Medulla oblongata (tissue), 1 donor: ENCODE results near the gene SELENOS.
"Not testable (repeated sequence)": the region's sequence is repeated elsewhere in the genome, so short reads cannot be mapped to it uniquely, and the experiment has no call there.

Experiments used
- DNase-seq: peaks from one replicate; pipeline ENCODE4 v3.0.0-alpha.2; 2015; ENCODE audit errors: extremely low spot score

SELENOS gene

DNA sequence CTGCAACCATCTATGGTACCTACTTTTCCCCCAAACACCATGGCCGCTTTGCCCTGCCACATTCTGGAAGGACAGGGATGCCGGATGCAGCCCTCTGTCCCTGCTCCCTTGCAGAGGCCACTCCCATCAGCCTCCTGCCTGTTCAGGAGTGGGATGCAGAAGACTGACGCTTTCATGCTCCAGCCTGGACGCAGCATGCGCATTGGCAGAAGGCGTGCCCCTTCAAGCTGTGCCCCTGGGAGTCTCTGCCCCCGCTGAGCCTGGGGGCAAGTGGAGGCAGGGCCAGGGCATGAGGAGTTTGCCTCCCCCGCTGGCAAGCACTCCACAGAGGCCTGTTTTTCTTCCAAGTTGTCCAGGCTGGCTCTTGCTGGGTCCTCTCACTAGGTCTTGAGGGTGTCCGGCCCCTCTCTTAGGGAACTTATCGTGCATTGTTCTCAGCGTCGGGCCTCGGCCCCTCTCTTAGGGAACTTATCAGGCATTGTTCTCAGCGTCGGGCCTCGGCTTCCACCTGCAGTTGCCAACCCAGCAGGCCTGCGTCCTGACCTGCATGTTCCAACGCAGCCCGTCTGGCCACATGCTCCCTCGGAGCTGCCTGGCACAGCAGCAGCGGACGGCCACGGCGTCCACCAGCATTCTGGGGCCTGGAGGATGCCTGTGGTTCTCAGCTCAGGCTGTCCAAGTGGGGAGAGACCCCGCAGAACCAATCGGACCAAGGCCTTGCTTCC, 32.3 kb upstream of the SELENOS start:
- DNase-seq = no peak

DNA sequence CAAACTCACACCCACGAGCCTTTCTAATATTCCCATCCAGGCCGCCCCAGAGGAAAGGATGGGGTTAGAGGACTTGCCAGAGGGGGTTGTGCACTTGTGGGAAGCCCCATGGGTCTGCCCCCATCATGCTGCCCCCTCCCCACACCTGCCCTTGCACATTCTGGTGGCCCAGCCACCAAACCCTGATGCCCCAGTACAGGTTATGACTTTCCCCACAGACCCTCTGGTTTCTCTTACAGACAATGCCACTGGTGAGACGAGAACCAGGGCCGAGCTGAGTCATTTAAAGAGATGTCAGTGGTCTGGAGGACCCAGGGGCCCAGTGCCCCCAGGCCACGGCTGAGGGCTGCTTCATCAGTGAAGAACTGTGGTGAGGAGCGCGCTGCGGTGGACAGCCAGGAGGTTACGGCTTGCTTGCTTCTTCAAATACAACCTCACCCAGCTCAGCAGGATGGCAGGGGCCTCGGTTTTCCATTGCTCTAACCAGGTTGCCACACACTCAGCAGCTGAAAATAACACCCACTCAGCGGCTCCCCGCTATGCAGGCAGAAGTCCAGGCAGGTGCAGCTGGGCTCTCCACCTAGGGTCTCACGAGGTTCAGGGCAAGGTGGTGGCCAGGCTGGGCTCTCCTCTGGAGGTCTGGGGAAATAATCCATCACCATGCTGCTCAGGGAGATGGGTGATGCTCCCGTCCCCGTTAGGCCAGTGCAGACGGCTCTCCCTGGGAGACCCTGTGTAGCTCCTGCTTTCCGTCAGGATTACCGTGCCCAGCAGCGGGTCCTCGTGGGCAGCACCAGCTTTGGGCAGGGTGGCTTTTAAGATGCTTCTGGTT, 31.5 kb upstream of the SELENOS start:
- DNase-seq = no peak

DNA sequence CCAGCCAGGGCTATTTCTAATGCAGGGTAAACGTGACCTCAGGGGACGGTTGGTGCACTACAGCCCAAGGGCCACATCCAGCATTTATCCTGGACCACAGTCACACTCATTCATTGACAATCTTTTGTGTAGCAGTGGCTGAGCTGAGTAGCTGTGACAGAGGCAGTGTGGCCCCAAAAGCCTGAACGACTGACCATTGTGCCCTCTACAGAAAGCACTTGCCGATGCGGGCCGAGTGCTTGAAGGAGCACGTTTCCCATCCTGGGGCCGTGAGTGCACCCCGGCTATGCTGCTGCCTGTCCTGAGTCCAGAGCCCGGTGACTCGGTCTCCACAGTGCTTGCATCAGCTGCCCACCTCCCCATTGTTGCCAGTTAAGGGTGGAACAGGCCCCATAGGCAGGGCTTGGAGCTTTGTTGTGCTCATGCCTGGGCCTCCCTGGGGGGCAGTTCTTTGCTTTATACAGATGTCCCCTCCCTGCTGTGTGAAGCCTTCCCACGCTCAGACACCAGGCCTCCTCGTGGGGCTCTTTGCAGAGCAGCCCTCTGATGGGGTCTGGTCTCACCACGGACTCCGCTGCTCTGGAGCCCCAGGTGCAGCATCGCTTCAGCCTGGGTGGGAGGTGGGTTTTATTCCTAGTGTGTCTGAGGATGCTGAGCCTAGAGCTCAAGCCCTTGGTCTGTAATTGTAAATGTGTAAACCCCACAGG, 30.8 kb upstream of the SELENOS start:
- no peak for DNase-seq

DNA sequence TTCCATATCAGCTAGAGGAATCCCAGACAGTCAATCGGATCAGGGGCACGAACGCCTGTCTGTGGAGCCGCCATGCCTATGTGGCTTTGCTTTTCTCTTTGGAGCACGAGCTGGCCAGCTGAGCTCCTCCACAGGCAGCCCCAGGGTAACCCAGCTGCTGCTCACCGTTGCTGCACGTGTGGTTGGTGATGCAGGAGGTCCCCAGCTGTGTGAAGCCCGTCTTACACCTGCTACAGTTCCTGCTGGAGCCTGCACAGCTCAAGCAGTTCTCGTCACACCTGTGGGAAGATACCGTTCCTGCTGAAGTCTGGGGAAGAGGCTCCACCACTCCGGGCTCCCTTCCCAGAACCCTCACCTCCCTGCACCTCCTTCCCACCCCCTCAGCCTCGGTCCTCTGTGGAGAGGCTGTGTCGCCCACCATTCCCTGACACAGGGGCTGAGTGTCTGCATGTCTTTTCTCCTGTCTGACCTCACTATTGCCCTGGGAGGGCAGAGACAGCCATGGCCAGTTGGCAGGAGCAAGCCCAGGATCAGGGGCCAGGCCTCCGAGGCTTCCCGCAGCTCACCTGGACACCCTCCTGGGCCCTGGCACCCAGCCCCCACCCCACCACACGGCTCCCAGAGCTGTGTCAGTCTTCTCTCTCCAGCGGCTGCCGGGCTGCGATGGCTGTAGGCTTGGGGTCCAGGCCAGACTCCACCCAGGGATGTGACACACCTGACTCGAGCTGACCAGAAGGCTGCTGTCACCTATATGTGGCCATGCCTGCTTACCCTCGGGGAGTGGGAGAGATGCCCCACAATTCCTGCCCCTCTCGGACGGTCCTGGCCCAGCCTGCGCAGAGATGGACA, 30.0 kb upstream of the SELENOS start:
- DNase-seq = no peak

DNA sequence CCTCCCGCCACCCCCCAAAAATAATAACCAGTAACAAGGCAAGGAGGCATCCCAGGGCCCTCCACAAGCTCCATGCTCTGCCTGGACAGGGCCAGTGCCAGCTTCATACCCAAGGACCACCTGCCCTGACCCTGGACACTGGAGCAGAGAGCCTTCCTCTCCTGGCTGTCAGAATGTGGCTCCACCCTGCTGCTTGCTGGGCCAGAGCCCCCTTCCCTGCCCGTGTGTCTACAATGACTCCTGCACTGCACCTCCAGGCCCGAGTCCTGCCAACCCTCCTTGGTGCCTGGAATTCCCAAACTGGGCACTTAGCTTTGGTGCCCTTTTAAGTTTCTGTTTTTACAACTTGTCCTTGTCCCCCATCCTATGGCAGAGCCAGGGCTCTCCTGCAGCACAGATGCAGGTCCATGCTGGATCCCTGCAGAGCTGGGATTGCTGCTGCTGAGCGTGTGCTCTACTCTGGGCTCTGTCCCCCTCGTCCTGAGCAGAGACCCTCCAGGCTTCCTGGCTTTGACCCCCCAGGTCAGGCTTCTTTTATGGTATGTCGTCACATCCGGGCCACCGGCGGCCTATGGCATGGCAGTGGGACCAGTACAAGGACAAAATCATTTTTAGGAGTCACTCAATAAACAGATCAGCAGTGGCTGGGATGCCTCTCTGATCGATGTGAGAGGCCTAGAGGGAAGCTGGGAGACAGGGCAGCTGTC, 29.2 kb upstream of the SELENOS start:
- DNase-seq = no peak

DNA sequence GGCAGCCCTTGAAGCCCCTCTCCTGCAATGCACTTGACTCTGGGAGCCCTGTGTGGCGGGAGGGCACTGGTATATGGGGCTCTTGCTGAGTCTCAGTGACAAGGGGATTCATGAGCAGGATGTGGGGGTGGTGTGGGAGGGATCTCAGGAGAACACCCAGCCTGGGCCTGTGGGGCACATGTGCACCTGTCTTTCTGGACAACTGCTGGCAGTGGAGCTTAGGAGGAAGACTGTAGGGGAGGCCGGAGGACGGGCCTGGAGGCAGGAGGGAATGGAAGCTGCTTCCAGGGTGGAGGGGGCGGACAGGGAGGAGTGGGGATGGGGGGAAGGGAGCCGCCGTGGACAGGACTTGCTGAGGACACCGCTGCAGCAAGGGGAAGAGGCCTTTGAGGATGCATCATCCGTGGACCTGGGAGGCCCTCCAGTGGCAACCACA, 28.6 kb upstream of the SELENOS start:
- no peak for DNase-seq

DNA sequence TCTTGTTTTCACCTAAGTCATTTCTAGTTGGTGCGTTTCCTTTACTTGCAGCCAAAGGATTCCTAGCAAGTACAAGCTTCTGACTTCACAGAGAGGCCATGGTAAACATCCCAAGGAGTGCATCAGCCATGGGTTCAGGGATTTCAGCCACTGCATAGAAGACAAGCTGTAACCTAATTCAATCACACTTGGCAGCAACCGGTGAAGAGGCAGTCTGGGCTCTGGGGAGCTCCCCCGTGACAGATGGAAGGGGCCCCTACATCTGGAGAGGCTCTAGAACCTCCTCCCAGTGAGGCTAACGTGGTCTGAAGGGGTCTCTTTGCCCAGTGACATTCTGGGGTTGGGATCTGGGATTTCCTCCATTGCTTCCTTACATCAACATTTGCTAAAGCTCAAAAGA, 26.1 kb upstream of the SELENOS start:
- no peak for DNase-seq

DNA sequence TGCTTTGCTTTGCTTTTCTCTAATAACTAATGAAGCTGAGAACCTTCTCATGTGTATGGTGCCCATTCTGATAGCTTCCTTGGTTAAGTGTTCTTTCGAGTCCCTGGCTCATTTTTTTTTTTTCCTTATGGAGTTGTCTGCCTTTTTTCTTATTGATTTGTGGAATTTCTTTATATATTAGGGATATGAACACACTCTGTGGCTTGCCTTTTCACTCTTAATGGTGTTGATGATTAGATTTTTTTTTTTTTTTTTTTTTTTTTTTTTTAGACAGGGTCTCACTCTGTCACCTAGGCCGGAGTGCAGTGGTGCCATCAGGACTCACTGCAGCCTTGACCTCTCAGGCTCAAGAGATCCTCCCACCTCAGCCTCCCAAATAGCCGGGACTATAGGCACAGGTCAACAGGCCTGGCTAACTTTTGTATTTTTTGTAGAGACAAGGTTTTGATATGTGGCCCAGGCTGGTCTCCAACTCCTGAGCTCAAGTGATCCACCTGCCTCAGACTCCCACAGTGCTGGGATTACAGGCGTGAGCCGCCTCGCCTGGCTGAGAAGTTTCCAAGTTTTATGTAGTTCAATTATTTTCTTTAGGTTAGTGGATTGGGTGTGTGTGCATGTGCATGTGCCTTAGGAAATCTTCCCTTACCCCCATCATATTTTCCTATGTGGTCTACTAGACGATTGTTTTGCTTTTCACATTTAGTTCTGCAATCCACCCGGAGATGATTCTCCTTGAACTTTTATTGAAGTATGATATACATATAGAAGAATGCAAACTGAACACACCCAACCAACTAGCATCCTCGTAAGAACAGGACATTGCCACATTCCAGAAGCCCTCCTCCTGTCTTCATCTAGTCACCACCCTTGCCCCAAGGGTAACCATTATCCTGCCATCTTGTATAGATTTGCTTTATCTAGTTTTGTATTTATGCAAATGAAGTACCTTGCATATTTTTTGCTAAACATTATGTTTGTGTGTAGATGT, 19.4 kb upstream of the SELENOS start:
- DNase-seq = no peak

DNA sequence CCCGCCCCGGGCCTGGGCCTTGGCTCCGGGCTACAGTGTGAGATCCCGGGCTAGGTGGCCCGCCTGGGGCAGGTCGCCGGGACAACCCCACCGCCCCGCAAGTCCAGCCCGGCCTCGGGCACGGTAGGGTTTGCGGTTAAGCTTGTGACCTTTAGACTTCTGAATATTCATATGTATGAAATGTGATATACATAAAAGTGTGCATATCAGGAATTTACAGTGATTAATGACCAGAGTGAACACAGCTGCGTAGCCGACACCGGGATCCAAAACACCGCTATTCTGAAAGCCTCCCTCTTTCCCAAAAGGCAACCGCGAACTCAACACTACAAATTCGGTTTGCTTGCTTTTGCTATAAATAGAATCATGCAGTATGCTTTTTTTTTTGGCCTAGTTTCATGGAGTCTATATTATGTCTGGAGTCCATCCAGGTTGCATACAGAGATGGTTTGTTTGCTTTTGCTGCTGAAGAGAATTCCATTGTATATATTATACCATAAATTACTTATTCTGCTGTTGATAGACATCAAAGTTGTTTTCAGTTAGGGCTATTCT, 18.4 kb upstream of the SELENOS start:
- peak; percentile 18 for DNase-seq

DNA sequence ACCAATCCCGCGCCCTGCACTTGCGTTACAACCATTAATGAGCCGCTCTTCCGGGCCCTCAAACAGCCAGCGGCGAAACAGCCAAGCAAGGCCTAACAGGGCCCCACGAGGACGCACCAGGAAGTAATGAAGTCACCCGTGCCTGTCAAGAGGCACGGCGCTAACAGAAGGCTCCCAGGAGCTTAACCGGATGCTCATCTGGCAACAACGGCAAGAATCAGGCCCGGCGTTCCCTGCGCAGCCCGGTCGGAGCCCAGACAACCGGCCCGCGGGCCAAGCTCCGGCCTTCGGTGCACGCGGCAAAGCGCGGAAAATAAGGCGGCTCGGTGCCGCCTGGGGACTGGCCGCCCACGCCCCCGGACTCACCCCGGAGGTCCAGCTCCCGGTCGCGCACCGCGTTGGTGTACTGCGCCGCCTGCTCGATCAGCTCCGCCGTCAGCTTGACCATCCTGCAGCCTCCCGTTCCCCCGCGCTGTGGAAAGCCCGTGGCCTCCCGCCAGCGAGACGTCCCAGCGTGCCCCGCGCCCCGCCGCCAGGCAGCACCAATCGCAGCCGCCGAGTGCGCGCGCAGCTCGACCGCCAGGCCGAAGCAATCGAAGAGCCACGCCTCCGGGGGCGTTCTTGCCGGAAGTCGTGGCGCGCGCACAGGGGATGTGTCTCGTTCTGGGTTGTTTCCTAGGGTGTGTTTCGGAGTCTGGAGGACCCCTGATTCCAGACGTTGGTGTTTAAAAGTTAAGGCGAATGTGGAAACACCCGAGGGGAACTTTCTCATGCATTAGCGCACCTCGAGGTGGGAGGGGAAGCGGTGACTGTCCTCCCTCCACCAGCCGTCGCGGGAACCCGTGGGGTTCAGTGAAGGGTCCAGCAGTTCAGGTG, 17.7 kb upstream of the SELENOS start, which contains the start of gene SNRPA1:
TSS of gene SNRPA1 (minus strand) at position 518 of the 876 bp plus-strand sequence. CDS start at position 448, 70 bp downstream.
- peak; percentile 93 for DNase-seq

DNA sequence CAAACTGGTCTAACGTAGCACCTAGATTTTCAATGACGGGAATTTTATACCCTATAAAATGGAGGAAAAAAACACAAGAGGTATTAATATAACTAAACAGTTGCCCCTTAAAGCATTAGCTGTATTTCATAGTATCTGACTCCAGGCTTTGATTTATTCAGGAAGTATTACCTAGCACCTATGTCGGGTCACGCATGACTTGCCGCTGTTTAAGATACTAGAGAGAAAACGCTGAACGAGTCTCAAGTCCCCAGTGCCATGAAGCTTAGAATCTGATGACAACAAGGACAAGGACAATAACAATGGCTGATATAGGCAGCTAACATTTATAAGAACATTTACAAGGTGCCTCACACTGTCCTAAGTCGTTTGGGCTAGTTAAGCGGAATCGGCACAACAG, 15.8 kb upstream of the SELENOS start:
- no peak for DNase-seq

DNA sequence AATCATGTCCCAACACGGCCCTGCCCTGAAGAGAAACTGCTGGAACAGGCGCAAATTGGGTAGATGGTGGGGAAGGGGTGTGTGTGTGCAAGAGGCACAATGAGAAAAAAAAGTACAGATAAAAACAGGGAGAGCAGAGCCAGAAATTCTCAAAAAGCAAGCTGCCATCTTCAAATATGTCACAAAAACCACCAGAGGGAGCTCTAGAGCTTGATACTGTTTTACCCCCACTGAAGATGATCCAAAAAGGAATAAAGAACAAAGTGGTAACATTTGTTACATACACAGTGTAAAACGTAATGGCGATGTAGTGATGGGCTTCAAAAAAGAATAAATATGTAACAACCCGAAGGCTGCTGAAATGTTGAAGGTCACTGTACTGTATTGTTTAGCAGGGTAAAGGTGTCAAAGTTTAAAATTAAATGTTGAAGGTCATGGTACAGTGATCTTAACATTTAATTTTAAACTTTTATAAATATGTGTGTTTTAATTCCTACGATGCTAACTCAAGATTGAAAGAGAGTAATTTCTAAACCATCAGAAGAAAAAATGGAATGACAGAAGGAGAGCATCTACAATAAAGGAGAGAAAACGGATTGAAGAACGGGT, 11.7 kb upstream of the SELENOS start:
- DNase-seq = peak; percentile 60

DNA sequence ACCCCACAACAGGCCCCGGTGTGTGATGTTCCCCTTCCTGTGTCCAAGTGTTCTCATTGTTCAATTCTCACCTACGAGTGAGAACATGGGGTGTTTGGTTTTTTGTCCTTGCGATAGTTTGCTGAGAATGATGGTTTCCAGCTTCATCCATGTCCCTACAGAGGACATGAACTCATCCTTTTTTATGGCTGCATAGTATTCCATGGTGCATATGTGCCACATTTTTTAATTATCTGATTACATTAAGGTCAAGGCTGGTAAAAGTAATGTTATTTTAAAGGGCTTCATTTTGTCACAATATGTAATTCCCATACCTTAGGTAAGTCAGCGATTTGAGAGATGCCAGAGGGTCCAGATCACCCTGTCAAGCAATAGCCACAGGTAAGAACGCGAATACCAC, 10.1 kb upstream of the SELENOS start:
- DNase-seq = not testable (repeated sequence)

DNA sequence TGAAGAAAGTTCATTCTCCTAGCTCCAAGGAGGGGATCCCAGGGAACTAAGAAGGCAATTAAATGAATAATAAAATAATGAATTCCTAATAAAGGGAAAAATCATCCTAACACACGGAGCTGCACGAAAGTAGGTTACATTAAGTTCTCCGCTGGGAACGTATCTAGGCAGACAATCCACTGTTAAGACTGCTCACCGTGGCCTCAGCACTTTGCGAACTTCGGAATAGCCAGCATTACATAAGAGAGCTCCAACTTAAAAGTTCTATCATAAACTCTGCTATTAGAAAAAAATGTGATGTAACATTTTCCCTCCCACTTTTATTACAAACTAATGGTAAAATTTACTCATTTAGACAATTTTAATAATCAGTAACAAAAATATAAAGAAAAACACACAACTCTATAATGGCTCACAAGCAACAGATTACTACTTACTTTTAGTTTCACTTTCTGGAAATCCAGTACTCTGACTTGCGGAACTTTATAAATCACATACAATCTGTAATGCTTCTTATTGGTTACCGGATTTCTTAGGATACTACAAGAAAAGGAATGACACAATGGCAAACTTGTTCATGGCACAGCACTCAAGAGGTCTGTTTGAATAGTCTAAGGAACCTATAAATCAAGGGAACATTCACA, 9.3 kb upstream of the SELENOS start:
- no peak for DNase-seq

DNA sequence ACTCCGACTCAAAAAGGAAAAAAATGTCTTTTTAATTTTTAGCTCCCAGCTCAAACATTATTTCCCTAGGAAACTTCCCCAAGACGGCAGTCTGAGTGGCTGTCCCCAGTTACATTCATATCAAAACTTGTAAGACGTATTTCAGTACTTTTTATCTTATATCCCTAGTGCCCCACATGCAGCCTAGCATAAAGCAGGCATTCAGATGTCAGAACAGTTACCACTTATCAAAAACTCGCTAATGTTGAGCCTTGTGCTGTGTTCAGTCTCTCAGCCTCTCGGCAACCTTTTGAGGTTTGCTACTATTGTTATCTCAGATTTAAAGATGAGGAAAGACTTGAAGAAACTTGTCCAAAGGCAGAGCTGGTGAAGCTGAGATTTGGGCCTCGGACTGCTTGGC, 6.6 kb upstream of the SELENOS start:
- no peak for DNase-seq

DNA sequence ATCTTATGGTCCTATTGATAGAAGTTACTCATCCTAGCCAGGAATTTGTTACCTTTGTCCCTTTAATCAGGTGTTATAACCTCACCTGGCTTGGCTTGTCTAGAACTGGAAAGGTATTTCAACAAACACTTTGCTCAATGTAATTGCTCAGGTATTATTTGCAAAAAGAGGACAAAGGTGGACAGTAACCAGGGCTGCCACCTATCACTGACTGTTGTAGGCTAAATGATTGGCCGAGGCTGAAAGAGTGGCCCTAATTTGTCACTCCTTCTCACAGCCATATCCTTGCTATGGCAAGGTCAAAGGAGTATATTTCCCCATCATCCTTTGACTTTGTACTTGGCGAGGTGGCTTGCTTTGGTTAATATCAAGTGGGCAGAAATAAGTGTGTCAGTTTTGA, 2.7 kb upstream of the SELENOS start:
- DNase-seq = no peak

DNA sequence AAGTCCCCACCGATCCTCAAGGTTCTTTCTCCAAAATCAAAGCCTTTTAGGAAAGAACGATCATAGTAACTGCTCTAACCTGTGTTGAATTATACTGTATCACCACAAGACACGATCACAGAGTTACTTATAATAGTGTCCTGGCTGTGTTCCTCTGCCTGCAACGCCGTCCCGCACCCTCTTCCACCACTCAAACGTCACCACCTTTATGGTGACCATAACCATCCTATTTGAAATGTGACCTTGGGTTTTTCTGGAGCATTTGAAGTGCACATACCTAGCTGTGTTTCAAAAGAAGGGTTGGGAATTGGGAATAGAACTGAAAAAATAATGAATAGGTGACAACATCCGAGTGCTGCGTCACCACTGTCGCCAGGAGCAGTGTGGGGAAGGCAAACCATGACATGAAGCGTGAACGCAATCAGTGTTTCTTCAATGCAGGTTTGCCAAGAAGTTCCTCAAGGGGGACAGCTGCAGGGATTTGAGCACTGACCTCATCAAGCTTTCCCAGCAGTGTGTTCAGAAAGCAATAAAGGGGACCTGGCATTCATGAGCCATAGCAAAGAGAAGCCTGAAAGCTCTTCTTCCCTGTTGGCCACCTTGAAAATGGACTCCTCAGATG, 769 bp upstream of the SELENOS start:
- no peak for DNase-seq
